HG03045 (cell line): ENCODE measurements around the gene SLC36A4.
"Not testable (repeated sequence)": the region's sequence is repeated elsewhere in the genome, so short reads cannot be mapped to it uniquely, and the experiment has no call there.

Source experiments
- ATAC-seq: cut with Tn5 transposase; IDR thresholded peaks from one replicate; pipeline ENCODE4 v1.9.1; 2021; ENCODE audit warnings: mild to moderate bottlenecking, moderate library complexity; ENCODE audit not compliant: unreplicated experiment

The SLC36A4 gene

DNA sequence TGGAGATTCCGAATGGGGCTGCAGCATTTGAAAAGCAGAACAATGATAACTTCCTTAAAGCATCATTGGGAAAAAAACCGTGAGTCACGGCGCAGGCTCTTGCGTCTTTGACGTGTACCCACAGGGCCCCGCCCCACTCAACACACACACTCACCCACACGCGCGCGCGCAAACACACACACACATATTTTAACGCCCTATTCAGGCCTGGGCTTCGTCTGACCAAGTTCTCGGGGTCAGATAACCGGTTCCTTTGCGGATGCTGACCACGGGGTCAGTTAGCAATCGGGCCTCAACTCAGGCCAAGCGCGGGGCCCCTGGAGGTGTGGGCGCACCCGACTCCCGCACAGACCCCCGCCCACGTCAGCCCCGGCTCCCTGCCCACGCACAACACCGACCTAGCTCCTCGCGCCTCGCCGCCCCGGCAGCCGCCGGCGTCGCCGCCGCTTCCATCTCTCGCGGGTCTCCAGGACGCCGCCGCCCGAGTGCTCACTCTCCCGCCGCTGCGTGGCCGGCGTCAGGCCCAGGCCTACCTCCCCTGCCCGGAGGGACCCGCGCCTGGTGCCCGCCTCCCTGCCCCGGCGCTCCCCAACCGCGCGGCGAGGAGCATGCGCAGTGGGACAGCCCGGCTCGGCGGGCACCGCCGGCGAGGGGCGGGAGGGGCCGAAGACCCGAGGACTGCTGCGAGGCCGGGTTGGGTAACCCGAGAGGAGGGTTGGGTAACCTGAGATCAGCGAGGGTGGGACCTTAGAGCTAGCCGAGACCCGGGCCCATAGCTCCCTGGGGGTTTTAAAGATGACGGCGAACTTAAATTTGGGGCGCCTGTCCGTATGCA, at the start of gene SLC36A4:
TSS of gene SLC36A4 (minus strand) at position 612 of the 835 bp plus-strand sequence. CDS start at position 453, 159 bp downstream.
- ATAC-seq: peak; percentile 93

DNA sequence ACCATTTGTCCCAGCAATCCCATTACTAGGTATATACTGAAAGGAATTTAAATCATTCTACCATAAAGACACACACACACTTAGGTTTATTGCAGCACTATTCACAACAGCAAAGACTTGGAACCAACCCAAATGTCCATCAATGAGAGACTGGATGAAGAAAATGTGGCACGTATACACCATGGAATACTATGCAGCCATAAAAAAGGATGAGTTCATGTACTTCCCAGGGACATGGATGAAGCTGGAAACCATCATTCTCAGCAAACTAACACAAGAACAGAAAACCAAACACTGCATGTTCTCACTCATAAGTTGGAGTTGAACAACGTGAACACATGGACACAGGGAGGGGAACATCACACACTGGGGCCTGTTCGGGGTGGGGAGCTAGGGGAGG, 49.0 kb upstream of the SLC36A4 start:
- not testable (repeated sequence) for ATAC-seq

DNA sequence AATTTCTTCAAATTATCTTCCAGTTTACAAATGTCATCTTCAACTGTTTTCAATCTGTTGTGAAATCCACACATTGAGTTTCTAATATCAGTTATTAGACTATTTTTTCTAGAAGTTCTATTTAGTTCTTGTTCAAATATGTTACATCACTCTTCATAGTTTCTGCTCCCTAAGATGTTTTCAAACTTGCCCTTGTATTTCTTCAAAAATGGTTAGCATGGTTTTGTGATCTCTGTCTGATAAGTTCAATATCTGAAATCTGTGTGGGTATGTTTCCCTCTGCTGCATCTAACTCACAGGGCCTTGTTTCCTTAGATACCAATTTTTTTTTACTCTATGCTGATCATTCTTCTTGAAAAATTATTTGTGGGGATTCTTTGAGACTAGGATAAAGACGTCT, 46.2 kb upstream of the SLC36A4 start:
- no peak for ATAC-seq

DNA sequence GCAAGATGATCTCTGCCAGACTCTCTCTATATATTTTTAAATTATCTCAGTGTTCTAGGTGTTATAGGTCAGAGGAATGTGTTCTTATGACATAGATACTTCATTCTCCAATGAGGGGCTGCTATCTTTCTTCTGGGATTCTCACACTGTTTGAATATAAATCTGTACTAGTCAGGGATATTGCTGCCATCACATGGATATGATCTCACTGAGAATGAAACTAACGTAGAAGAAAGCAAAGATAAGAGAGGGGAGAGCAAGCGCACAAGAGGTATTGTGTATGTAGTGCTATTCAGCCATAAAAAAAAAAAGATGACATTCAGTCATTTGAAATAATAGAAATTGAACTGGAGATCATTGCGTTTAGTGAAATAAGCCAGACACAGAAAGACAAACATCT, 42.2 kb upstream of the SLC36A4 start:
- ATAC-seq: no peak

DNA sequence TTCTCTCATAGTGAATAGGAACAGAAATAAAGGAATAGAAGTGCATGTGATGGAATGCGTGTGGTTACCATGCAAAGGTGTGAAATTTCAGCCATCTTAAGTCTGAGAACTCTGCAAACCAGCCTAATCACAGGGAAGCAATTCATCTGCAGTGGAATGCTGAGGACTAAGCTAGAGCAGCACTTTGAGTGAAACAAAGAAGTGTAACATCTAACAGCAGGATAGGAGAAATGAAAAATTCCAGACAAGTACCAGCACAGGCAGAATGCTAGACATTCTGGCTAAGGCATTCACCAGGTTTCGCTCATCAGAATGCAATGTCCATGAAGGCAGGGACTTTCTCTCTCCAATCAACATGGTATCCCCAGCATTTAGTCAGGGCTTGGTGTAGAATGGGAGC, 41.2 kb upstream of the SLC36A4 start:
- ATAC-seq: no peak

DNA sequence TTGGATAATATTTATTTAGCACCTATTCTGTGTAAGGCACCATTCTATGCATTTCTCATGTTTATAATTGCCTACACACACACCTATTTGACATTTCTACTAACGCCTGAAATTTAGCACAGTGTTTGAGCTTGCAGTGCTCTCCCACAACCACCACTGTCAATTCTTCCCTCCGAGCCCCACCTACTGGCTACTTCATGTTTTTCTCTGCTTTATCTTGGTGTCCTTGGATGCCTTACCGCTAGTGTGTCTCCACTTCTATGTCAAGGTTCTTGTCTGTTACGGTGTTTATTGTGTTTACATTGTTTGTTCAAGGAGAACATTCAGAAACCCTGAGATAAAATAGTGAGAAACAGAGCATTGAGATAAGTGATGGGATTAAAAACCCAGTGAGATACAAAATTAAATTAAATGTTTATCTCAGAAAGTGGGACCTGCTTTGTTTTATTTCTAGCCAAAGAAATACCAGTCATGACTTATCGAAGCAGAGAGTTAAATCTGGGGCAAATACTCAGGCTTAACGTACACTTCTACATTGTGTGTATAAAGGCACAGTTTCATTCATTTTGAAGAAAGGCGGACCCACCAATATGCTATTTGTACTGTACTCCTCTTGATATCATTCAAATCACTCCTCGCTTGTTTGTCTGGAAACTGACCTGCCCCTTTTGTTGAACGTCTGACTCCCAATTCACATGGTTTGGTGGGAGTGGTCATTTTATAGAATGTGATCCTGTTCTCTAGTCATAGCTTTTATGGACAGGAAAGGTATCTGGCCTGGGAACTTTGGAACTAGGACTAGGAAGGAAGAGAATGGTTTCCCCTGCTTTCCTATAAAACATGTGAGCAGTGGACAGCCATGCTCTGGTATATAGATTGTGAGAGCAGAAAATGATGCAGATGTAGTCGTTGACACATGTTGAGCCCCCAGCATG, 39.2 kb upstream of the SLC36A4 start:
- no peak for ATAC-seq

DNA sequence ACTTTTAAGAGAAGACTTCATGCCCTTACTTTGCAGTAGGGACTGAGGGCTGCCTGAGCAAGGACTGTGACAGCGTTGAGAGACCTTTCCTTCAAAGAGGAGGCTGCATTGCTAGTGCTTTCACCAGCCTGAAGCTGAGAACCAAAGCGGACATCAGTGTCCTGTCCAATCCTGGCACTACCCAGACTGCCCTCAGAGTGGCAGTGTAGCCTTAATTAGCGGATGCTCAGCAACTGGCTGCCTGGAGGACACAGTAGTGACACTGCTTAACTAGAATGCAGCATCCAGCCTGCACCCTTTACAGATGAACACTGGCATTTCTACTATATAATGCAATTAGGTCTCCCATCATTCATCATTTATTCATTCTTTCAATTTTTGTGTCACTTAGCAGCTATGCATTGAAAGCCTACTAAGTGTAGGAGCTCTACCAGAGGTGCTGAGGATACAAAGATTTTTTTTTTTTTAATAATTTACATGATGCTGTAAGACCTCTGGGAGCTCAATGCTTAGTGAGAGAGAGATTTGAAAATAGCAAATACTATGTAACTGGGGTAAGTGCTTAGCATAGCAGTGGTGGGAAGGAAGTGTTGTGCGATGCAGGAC, 36.9 kb upstream of the SLC36A4 start:
- peak; percentile 93 for ATAC-seq

DNA sequence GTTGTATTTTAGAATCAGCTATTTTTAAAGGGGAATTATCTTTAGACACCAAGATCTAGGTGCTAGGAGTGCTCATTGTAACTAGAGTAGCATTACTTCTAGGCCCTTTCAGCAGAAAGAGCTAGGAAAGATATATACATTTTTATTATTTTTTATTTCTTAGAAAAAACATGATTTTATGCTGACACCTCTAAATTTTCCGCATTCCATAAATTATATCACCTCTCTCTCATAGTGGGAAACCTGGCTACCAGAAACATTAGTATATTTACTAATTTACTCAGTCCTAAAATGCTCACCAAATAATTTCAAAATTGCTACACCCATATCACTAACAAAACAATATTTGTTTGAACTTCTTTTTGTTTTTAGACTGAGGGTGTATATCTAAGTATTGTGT, 32.1 kb upstream of the SLC36A4 start:
- no peak for ATAC-seq

DNA sequence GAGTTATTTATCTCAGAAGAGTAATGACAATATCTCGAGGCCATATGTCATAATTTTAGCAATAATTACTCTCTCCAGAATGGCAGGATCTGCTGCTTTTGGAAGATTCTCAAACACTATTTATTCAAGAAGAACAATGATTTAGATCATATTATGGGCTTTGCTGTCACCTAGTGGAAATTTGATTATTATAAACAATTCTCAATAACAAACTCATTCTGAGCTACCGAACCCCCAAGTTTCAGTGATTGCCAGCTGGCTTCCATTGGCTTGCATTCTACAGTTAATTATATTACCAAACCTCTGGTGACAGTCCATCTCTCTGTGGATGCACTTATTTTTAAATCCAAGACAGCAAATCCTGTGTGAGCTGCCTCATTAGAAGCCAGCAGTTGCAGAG, 27.9 kb upstream of the SLC36A4 start:
- ATAC-seq: no peak

DNA sequence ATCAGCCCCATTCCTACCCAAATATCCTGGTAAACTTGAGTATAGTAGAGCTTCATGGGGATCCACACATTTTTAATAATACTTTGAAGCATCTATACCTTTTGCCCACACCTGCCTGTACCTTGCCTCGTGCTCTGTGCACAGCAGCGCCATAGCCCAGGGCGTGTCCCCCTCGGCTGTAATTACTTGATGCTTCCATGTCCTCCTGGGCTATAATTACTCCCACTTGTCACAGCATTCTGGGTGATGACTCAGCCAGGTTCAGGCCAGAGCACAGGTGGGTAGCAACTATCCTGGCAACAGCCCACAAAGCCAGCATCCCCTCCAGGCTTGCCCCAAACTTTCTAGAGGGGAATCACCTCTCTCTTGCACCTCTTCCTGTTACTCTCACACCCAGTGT, 23.7 kb upstream of the SLC36A4 start:
- ATAC-seq: no peak

DNA sequence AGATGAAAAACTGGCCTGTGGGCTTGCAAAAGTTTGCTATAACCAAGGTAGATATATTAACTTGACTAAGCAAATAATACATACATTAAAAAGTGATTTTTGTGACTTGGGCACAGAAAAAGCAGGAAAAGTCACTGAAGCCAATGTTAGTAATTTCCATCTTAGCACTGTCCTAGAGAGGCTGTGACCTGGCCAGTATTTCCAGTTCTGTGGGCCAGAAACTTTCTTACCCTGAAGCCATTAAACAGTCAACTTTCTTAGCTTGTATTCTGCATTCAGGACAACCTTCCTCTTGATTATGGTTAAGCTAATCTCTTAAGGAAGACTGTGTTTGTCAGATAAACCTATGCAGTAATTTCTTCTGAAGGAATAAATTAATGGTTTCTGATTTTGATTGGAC, 22.3 kb upstream of the SLC36A4 start:
- no peak for ATAC-seq

DNA sequence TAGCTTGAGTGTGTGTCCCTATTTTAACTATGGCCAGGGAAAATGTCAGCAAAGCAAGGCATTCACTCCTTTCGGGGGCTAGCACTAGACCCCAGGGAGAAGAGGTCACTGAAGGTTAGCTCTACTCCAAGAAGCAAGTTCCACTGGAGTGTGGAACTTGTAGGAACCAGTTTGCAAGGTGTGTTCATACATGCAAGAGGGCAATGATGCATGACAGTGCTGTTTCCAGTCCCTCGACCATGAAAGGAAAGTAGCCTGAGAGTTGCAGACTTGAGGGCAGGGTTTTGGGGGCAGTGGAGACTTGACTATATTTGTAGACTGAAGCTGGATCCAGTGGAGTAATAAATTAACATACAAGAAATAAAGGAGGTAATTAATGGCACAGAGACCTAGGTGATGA, 21.6 kb upstream of the SLC36A4 start:
- ATAC-seq: no peak

DNA sequence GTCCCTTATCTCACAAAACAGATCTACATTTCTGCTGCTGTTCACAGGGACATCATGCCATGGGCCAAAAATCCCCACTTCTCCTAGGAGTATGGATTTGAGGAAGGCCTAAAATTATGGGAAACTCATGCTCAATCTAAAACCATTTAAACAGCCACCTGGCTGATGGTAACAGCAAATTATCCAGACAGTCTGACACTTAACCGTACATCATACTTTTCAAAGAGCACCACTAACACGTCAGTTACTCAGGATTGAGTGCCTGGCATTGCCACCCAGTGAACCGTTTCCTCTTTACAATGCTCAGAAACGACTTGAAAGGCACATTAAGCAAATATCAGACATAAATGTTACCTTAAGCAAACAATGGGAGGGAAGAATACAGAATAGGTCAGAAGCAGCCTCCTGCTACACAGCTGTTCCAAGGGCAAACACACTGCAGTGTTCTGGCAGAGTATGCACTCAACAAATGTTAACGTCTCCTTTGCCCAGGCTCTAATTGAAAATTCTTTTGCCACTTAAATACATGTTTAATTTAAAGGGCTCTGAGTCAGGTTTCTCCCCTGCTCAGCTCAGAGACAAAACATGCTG, 18.8 kb upstream of the SLC36A4 start:
- no peak for ATAC-seq

DNA sequence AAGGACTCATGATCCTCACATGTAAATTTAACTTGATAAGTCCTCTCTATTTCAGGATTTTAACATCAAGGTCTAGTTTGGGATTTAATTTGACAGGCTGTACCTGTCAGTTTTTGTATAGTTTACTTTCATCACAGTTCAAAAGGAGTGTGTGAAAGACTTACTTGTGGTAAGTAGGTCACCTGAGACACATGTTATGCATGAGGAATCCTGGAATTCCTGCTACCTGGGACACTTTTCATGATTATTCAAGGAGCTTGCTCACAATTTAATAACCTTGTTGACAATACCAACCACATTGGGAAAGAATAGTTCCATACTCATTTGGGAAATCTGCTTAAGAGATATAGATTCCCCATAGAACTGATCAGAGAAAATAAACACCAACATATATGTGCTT, 15.8 kb upstream of the SLC36A4 start:
- no peak for ATAC-seq

DNA sequence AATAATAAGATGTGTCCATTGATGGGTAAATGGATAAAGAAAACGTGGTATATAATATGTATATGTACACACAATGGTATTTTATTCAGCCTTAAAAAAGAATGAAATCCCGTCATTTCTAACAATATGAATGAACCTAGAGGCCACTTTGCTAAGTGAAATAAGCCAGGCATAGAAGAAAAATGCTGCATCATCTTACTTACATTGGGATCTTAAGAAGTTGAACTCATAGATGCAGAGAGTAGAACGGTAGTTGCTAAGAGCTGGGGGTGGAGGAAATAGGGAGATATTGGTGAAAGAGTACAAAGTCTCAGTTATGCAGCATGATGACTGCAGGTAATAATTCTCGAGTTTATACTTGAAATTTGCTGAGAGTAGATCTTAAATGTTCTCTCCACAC, 14.3 kb upstream of the SLC36A4 start:
- no peak for ATAC-seq

DNA sequence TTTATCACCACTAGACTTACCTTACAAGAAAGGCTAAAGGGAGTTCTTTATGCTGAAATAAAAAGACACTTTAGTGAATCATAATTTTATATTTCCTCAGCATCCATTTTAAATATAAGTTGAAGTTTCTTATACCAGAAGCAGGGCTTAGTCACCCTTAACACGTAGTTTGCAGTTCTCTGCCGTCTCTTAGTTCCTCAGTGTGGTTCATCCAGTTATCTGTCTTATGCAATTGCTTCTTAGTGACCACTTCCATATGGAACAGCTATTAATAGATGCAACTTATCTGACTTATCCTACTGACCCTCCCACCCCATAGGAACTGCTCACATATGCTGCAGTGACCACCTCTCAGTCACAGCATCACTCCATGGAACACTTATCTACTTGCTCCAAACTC, 11.7 kb upstream of the SLC36A4 start:
- no peak for ATAC-seq

DNA sequence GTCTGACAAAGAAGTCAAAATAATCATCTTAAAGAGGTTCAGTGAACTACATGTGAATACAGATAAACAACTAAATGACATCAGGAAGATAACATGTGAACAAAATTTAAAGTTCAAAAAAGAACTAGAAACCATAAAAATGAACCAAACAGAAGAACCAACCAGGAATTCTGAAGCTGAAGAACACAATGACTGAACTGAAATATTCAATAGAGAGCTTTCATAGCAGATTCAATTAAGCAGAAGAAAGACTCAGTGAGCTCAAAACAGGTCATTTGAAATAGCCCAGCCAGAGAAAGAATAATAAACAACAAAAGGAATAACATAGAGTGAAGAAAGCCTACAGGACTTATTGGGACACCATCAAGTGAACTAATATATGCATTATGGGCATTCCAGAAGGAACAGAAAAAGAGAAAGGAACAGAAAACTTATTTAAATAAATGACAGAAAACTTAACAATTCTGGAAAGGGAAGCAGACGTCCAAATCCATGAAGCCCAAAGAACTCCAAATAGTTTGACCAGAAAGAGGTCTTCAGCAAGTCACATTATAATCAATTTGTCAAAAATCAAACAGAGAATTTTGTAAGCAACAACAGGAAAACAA, 11.0 kb upstream of the SLC36A4 start:
- ATAC-seq: no peak

DNA sequence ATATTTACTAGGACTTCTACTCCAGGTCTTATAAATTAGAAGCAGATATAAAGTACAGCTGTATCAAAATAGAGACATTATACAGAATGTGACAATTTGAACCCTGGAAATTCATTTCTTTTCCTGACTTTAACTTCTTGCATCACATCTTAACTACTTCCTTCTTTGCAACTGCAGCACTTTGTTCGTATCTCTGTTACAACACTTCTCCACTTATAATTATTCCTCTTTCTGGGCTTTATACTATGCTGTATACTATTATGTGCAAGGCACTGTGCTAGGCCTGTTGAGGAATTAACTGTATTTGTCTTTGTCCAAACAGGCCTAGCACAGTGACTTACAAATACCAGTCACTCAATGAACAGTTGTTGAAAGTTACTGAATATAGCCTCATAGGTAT, 1.8 kb upstream of the SLC36A4 start:
- ATAC-seq: no peak

DNA sequence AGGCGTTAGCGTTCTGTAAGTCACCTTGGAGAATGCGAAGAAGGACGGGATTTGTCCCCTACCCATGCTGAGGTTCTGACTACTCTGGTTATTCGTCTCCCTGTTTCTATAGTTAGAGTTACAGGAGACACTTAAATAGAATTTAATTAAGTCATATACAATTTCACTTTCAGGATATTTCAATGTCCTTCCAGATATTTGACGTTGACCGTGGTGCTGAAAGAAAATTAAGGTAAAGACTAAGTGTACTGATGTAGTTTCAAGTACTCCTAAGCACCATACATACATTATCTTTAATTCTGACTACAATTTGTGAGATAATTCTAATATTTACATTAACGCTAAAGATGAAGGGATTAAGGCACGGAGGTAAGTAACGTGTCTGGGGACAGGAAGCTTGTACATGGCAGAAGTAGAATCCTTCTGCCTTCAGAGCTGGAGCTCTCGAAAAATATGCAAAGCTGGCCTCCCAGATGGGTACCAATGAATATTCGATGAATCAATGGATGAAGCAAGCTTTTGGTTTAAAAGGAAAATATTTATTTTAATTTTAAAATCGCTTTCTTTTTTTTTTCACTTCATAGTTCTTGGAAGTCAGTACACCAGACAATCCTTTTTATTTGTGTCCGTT, 539 bp upstream of the SLC36A4 start:
- ATAC-seq: no peak

DNA sequence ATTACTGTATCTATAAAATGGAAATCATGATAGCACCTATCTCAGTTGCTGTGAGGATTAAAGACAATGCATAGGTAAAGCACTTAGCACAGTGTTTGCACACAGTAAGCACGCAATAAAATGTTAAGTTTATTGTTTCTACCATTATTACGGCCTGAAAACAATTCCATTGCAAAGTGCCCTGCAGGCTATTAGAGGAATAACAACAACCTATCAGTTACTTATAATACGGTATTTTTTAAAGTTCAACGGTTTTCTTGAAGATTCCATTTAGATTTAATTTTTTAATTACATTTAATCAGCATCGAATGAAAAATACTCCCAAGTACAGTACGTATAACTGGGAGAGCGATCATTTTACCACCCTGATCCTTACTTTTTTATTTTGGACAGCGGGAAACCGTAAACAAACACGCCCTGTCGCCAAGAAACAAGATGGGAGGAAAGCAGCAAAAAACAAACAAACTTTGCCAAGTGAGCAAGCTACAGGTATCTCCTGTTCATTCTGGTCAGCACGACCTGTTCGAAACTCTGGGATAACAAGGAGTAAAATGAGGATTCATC, 893 bp downstream of the SLC36A4 start:
- ATAC-seq: peak; percentile 10
